IPS-NIHi7 (cell line): ENCODE measurements around the gene ARSA.
A peak's percentile ranks its signal among the peaks of the same experiment; 100 is the strongest.
"Not testable (repeated sequence)": the region's sequence is repeated elsewhere in the genome, so short reads cannot be mapped to it uniquely, and the experiment has no call there.

Experiments used
- DNase-seq: peaks from one replicate; pipeline ENCODE4 v3.0.0; 2012; ENCODE audit warnings: mixed read lengths; ENCODE audit errors: extremely low spot score

The ARSA gene

DNA sequence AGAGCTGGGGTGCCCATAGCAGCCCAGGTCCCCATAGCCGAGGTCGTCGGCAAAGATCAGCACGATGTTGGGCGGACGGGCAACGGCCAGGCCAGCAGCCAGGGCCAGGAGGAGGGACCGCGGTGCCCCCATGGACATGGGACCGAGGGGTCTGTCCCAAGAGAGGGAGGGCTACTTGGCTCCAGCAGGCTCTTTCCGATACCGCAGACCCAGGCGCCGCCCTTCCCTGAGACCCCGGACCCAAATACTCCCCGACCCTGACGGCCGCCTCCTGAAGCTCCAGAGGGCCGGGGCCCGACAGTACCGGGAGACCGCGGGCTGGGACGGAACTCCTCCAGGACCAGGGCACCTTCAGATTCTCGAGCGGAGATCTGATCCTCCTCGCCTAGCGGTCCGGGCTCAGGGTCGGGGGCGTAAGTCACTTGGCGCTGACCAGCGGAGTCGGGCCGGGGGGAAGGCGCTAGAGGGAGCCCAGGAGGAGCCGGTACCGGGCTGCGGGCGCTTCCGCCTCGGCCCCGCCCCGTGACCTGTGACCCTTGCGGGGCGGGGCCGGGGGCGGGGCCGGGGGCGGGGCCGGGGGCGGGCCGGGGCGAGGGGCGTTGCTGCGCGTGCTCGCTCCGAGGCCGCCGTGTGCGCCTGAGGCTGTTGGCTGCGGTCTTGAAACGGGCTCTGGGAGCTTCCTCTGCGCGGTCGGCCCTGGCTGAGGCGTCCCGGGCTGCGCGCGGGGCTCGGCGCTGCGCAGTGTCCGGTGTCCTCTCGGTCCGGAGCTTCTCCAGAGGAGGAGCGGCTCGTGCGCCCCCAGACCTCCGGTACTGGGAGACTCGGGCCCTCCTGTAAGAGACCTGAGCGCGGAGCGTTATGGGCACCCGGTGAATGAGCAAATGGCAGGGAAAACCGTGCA, at the start of gene ARSA:
TSS of gene ARSA (minus strand) at position 511 of the 901 bp plus-strand sequence. CDS start at position 138, 373 bp downstream.
- DNase-seq = peak; percentile 88

DNA sequence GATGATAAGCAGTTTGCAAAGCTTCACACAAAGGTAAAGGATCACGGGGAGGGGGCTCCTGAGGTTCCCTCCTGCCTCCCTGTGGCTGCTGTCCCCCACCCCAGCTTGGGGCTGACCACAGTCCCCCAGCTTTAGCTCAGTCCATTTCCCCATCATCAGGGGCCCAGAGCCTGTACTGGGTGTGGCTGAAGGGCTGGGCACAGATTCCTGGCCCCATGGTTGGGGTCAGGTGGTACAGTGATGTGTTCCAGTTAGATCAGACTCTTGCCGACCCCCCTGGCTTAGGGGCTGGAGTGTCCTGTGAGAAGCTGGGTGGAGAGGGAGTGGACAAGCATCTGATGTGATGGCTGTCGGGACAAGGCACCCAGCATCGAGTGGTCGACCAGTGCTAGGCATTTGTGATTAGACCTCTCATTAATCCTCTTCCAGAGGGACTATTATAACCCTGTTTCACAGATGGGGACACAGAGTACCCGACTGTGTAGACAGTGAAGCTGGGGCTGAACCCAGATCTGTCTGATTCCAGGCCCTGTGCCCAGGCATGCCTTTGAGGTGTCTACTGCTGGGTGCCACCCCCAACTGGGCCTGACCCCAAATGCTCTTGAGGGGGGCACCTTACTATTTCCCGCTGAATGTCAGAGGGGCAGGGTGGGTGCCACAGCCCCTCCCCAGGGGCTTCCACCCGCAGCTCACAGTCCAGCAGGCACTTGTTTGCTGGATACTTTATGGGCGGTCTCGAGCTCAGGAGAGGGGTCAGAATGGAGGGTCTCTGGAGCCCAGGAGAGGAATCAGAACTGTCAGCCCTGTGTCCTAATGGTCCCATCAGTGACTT, 48.9 kb upstream of the ARSA start:
- DNase-seq = peak; percentile 4

DNA sequence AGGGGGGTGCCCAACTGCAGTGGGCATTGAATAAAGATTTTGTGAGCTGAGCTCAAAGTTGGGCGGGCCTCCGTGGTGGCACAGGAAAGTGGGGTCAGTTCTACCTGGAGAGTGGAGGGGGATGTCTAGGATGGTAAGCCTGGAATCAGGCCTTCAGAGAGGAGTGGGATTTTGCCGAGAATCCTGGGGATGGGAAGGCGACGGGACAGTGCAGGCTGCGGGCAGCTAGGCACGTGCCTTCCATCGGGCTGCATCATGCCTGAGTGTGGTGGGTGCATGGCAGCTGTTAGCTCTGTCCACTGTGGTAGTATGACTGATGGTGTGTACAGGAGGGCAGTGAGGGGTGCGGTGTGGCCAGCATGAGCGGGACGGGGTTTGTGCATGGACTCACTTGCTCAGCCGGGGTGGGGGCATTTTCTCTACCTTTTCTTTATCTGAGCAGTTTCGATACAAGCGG, 48.3 kb upstream of the ARSA start:
- DNase-seq = no peak

DNA sequence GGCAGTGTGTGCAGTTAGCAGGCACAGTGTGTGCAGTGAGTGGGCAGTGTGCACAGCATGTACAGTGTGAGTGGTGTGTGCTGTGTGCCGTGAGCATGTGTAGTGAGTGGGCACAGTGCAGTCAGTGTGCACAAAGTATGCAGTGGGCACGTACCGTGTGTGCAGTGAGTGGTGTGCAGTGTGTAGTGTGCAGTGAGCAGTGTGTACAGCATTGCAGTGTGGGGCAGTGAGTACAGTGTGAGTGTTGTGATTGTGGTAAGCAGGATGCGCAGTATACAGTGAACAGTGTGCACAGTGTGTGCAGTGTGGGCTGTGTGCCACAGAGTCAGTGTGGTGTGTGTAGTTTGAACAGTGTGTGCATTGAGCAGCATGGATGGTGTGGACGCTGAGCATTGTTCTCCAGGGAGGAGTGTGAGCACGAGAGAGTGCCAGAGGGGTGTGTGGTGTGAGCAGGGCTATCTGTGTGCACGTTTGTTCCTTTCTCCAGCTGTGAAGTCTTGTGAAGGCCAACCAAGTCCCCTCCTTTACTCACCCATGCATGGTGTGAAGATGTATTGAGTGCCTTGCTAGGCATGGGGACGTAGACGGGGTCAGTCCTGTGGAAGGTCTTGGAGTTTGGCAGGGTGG, 47.7 kb upstream of the ARSA start:
- peak; percentile 4 for DNase-seq

DNA sequence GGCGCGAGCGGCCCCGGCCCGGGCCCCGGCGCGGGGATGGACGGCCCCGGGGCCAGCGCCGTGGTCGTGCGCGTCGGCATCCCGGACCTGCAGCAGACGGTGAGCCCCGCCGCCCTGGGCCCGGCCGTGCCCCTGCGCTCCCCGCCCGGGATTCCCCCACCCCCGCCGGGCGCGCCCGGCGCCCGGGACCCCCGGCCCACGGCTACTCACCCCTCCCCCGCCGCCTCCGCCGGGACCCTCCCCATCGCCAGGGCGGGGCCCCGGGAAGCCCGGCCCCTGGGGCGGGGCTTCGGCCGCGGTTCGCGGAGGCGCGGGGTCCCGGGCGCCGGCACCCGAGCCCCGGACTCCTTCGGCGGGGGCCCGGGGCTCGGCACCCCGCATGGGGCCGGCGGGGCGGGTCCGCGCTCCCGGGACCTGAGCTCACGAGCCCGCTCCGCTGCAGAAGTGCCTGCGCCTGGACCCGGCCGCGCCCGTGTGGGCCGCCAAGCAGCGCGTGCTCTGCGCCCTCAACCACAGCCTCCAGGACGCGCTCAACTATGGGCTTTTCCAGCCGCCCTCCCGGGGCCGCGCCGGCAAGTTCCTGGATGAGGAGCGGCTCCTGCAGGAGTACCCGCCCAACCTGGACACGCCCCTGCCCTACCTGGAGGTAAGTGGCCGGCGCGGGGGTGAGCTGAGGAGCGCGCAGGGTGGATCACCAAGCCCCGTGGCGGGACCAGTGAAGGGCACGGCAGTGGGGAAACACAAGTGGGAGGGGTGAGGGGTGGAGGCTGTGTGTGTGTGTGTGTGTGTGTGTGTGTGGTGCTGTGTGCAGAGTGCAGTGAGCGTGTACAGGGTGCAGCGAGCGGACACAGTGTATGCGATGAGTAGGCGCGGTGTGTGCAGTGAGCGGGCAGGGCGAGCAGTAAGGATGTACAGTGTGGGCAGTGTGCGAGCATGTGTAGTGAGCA, 46.9 kb upstream of the ARSA start:
- peak; percentile 92 for DNase-seq

DNA sequence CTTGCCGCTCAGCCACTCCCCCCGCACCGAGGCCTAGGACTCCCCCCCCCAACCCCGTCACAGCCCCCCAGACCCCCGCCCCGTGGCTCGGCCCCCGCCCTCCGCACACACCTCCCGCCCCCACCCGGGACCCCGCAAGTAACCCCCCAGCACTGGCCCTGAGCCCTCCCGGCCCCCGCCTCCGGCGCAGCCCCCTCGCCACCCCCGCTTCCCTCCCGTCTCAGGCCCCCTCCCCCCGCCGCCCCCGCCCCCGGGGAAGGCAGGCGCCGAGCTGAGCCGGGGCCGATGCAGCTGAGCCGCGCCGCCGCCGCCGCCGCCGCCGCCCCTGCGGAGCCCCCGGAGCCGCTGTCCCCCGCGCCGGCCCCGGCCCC, 46.2 kb upstream of the ARSA start:
- DNase-seq = peak; percentile 67

DNA sequence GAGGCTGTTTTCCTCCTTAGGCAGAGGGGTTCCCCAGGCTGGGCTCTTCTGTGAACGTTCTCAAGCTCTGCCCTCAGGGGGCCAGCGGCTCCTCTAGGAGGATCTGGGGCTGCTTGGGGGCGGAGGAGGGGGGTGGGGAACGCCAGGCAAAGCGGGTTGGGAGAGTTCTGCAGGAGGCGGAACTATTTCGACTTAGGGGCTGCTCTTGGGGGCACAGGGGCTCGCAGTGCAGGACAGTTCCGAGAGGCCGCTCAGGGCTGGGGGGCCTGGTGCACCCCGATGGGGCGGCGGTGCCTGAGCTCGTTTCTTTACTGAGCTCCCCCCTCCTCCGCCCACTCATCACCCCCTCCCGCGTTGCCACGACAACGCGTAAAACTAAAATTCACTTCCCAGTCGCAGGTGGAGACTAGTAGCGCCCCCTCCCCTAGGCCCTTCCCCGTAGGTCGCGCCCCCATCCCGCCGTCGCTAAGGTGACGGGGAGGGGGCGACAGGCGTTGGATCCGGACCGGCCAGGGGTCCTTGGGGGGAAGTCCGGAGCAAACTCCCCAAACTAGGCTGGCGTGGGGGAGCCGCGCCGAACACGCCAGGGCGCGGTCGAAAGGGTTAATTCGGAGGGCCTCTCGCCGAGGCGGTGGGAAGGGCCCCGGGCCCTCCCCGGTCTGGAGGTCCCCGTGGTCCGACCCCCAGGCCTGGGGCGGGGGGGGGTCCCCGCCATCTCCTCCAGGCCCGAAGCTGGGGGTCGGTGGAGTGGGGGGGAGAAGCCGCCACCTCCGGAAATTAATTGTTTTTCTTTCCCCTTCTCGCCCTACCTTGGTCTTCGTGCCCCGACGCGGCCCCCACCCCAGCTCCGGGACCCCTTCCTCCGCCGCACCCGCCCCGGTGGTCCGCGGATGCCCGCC, 45.5 kb upstream of the ARSA start:
- DNase-seq = peak; percentile 64

DNA sequence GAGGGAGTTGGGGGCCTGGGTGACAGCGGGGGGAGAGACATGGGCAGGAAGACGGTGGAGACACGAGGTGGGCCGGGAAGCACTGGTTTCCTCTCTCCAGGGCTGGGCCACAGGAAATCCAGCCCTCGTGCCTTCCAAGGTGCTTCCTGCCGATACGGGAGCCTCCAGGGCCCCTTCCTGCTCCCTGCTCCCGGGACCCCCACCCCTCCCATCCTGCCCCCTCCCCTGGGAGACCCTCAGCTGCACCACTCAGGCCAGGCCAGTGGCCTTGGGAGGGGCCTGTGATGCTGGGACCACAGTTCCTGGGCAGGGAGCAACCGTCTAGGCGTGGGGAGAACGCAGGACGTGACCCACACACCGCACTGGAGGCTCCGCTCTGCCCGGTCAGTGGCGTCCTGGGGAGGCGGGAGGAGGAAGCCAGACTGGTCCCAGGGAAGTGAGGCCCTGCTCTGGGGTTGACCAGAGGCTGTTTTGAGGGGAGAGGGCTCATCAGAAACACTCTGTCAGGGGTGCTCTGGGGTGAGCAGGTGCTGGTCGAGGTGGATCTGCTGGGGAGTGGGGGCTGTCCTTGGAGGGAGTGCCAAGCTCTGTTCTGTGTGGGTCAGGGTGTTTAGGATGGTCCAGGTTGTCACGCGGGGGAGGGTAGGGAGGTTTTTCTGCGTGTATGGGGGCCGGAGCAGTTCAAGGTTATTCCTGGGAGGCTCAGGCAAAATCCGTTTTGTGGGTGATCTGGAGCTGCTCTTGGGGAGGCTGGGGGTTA, 44.7 kb upstream of the ARSA start, which contains the start of gene SHANK3:
TSS of gene SHANK3 (plus strand) at position 353 of the 760 bp plus-strand sequence.
- peak; percentile 49 for DNase-seq

DNA sequence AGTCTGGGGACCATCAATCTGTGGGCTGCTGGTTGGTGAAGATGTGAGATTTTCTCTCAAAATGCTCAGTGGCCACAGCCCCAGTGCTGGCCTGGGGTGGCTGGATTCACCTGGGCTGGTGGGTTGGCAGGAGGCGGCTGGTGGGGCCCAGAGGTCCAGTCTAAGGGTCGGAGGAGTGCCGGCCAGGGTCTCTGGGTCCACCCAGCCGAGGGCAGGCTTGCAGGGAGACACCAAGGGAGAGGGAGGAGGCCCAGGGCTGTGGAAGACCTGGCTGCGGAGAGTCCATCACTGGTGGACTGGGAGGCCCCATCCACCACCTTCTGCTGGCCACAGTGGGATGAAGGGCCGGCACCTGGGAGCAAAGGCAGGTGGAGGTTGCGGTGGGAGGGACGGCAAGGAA, 44.1 kb upstream of the ARSA start:
- no peak for DNase-seq

DNA sequence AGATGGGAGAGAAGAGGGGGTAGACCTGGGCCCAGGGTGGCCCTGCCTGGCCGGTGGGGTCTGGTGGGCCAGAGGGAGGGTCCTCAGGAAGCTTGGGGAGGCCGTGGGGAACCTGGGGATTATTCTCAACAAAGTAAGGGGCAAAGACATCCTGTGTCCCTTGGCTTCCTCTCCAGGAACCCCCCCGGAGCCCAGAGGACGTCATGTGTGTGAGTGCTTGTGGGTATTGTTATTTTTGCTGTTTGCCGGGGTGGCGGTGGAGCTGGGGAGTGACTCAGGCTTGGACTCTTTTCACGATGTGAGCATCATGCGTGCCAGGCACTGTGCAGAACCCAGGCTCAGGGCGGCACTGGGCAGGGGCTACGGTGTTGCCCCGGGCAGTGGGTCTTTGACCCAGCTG, 43.7 kb upstream of the ARSA start:
- peak; percentile 5 for DNase-seq

DNA sequence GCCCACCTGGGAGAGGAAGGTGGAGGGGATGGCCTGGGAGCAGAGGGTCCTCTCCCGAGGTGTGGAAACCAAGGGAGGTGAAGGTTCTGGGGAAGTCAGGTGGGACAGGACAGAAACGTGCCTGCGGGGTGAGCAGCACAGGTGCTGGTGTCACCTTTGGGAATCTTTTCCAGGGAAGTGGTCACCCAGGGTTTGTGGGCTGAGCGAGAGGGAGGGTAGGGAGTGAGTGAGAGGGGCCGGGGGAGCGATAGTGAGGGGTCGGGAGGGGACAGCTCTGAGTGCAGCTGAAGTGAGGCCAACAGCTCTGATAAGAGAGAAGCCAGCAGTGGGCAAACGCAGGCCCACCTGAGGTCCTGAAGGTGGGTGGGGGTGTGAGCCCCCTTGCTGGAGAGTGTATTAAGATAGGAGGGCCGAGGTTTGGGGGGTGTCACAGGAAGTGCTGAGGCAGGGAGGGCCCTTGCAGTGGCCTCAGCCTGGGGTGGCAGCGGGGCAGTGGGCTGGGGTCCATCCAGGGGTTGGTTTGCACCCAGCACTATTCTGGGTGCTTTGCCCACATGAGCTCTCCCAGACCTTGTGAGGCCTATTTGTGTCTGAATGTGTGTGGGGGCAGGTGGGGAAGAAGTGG, 43.1 kb upstream of the ARSA start:
- DNase-seq = peak; percentile 10

DNA sequence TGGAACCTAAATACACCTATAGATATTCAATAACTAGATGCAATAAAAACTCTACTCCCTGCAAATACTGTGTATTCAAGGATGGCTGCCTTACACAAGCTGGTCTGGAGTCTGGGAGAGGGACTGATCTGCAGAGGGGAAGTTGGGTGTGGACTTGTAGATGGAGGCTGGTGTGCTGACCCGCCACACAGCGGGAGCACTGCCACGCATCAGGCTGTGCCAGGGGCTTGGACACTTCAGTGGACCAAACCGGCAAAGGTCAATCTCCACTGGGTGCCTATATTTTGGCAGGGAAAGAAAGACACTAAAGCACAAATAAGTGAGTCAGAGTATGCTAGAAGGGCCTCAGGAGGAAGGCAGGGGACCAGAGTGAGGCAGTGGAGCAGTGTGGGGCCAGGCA, 42.6 kb upstream of the ARSA start:
- DNase-seq = peak; percentile 6

DNA sequence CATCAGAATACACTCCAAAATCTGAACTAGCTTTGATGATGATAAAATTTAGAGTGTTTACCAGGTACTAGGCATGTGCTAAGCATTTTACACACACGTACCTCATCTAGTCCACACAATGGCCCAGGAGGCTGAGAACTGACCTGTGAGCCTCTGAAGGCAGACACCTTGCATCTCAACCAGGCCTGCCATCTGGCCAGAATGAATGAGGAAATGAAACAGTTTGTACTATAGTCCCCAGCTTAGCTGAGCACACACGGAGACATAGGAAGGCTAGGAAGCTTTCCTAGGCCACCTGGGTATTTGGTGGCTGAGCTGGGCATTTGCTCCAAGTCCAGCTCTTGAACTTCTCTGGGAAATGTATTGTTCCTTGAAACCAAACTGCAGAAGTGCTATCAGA, 37.8 kb upstream of the ARSA start:
- DNase-seq = no peak

- no peak for DNase-seq
These were observed 37.3 kb upstream of the ARSA start for GRCh38 chr22:50665212-50665611.

DNA sequence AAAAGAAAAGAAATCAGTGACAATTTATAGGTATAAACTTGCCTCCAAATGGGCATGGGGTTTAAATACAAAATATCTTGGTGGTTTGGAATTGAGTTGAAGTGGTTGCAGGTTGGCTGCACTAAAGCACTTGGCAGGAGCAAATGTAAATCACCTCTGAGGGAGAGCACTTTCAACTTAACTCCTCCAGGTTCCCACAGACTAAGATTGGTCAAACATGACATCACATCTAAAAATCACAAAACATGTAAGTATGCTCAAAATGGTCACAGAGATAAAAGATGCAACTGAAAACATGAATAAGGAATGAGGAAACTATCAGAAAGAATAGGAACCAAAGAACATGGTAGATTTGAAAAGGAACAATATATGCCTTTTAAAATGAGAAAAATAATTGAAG, 32.4 kb upstream of the ARSA start:
- no peak for DNase-seq

DNA sequence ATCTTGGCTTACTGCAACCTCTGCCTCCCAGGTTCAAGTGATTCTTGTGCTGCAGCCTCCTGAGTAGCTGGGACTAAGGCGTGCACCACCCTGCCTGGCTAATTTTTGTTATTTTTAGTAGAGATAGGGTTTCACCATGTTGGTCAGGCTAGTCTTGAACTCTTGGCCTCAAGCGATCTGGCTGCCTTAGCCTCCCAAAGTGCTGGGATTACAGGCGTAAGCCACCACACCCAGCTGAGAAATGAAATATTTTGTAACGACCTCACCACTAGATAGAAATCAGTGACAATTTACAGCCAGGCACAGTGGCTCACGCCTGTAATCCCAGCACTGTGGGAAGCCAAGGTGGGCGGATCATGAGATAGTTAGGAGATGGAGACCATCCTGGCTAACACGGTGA, 31.8 kb upstream of the ARSA start:
- DNase-seq = not testable (repeated sequence)

GRCh38 chr22:50657925-50658324, 30.0 kb upstream of the ARSA start:
- DNase-seq = no peak
